ENCODE measurements around the gene SPATA9. TPM values are rescaled to one million over a fixed set of nuclear protein-coding genes. Genes with fewer than 3 reads are reported as not detected.

SPATA9 gene
- total and polyA plus RNA-seq, 9 of the 15 experiments (the other 6 are each of a cell fraction or from before 2014, with no cell fraction given), result 0.16 to 5.5 (median 0.39) TPM; not detected in 3

DNA sequence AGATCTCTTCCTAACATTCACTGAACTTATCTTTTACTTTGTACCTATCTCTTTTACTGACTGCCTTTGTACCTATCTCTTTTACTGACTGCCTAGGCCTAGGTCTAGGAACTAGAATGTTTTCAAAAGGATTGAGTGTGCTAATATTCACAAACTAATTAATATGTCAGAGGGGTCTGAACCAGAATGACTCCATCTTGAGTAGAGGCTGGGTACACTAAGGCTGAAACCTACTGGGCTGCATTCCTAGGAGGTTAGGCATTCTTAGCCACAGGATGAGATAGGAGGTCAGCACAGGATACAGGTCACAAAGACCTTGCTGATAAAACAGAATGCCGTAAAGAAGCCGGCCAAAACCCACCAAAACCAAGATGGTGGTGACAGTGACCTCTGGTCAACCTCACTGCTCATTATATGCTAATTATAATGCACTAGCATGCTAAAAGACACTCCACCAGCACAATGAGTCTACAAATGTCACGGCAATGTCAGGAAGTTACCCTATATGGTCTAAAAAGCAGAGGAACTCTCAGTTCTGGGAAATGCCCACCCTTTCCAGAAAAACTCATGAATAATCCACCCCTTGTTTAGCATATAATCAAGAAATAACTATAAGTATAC is 45.8 kb upstream of the SPATA9 start (continued):
- TF ChIP-seq CLOCK (CRISPR knock-in tag; IDR thresholded peaks at IDR 0.05; ENCODE audit: borderline replicate concordance) (peak; percentile 98), KLF1 (tag; IDR thresholded peaks at IDR 0.05) (peak; percentile 98), TFAM (CRISPR knock-in tag; conservative IDR thresholded peaks at IDR 0.05) (no peak), ZC3H8 (IDR thresholded peaks at IDR 0.05) (no peak), CBFB (CRISPR knock-in tag; IDR thresholded peaks at IDR 0.05) (no peak), PTTG1 (tag; IDR thresholded peaks at IDR 0.05; ENCODE audit: low read depth) (peak; percentile 100), ZNF354B (CRISPR knock-in tag; IDR thresholded peaks at IDR 0.05) (peak; percentile 99), ZEB2 (IDR thresholded peaks at IDR 0.05) (no peak), FOS (IDR thresholded peaks at IDR 0.05; ENCODE audit: extremely low read depth, insufficient read length) (no peak), ETV1 (tag; conservative IDR thresholded peaks at IDR 0.05; ENCODE audit: low read depth) (peak; percentile 98), ZSCAN29 (IDR thresholded peaks at IDR 0.05) (no peak), NFE2 (IDR thresholded peaks at IDR 0.05; ENCODE audit: low read depth) (peak; percentile 56), ZNF197 (CRISPR knock-in tag; IDR thresholded peaks at IDR 0.05; ENCODE audit: low read depth) (peak; percentile 100), LCOR (CRISPR knock-in tag; IDR thresholded peaks at IDR 0.05) (peak; percentile 67; the same call in 1 of the 2 replicates), HDGF (IDR thresholded peaks at IDR 0.05) (no peak; the same call in 1 of the 2 replicates), ZKSCAN8 (CRISPR knock-in tag; IDR thresholded peaks at IDR 0.05) (peak; percentile 99), TBL1XR1 (IDR thresholded peaks at IDR 0.05; ENCODE audit: low read length in 2 of 2) (peak in 1 of 2 experiments; percentile 21; a peak in 2 of 4 replicates), GTF2A2 (tag; IDR thresholded peaks at IDR 0.05) (peak; percentile 99), SREBF1 (IDR thresholded peaks at IDR 0.05; ENCODE audit: borderline replicate concordance, low read depth, low read length) (no peak), ZNF79 (CRISPR knock-in tag; IDR thresholded peaks at IDR 0.05; ENCODE audit: low read depth) (peak; percentile 99)
- TF ChIP-seq, protein P1, sequence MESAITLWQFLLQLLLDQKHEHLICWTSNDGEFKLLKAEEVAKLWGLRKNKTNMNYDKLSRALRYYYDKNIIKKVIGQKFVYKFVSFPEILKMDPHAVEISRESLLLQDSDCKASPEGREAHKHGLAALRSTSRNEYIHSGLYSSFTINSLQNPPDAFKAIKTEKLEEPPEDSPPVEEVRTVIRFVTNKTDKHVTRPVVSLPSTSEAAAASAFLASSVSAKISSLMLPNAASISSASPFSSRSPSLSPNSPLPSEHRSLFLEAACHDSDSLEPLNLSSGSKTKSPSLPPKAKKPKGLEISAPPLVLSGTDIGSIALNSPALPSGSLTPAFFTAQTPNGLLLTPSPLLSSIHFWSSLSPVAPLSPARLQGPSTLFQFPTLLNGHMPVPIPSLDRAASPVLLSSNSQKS (CRISPR knock-in tag; IDR thresholded peaks at IDR 0.05), result peak; percentile 97; the same call in 1 of the 2 replicates
- TF ChIP-seq, protein P2, sequence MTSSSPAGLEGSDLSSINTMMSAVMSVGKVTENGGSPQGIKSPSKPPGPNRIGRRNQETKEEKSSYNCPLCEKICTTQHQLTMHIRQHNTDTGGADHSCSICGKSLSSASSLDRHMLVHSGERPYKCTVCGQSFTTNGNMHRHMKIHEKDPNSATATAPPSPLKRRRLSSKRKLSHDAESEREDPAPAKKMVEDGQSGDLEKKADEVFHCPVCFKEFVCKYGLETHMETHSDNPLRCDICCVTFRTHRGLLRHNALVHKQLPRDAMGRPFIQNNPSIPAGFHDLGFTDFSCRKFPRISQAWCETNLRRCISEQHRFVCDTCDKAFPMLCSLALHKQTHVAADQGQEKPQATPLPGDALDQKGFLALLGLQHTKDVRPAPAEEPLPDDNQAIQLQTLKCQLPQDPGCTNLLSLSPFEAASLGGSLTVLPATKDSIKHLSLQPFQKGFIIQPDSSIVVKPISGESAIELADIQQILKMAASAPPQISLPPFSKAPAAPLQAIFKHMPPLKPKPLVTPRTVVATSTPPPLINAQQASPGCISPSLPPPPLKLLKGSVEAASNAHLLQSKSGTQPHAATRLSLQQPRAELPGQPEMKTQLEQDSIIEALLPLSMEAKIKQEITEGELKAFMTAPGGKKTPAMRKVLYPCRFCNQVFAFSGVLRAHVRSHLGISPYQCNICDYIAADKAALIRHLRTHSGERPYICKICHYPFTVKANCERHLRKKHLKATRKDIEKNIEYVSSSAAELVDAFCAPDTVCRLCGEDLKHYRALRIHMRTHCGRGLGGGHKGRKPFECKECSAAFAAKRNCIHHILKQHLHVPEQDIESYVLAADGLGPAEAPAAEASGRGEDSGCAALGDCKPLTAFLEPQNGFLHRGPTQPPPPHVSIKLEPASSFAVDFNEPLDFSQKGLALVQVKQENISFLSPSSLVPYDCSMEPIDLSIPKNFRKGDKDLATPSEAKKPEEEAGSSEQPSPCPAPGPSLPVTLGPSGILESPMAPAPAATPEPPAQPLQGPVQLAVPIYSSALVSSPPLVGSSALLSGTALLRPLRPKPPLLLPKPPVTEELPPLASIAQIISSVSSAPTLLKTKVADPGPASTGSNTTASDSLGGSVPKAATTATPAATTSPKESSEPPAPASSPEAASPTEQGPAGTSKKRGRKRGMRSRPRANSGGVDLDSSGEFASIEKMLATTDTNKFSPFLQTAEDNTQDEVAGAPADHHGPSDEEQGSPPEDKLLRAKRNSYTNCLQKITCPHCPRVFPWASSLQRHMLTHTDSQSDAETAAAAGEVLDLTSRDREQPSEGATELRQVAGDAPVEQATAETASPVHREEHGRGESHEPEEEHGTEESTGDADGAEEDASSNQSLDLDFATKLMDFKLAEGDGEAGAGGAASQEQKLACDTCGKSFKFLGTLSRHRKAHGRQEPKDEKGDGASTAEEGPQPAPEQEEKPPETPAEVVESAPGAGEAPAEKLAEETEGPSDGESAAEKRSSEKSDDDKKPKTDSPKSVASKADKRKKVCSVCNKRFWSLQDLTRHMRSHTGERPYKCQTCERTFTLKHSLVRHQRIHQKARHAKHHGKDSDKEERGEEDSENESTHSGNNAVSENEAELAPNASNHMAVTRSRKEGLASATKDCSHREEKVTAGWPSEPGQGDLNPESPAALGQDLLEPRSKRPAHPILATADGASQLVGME (CRISPR knock-in tag; IDR thresholded peaks at IDR 0.05), result peak; percentile 100
